HG03095 (cell line): ENCODE data around the gene CAMTA1.

Experiments used
- ATAC-seq: cut with Tn5 transposase; IDR thresholded peaks from one replicate; pipeline ENCODE4 v1.9.1; 2021; ENCODE audit warnings: moderate library complexity; ENCODE audit not compliant: unreplicated experiment

CAMTA1 gene

GRCh38 chr1:7174980-7175906 lies 390.0 kb downstream of the CAMTA1 start:
- no peak for ATAC-seq

DNA sequence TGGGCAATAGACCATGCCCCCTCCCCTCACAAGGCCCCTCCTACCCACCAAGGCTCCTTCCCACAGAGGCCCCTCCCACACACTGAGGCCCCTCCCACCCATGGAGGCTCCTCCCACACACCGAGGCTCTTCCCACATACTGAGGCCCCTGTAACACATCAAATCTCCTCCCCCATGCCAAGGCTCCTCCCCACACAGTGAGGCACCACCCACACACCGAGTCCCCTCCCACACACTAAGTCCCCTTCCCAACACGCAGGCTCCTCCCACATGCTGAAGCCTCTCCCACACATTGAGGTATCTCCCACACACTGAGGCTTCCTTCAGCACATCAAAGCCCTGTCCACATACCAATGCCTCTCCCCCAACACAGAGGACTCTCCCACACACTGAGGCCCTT lies 391.8 kb downstream of the CAMTA1 start:
- no peak for ATAC-seq

DNA sequence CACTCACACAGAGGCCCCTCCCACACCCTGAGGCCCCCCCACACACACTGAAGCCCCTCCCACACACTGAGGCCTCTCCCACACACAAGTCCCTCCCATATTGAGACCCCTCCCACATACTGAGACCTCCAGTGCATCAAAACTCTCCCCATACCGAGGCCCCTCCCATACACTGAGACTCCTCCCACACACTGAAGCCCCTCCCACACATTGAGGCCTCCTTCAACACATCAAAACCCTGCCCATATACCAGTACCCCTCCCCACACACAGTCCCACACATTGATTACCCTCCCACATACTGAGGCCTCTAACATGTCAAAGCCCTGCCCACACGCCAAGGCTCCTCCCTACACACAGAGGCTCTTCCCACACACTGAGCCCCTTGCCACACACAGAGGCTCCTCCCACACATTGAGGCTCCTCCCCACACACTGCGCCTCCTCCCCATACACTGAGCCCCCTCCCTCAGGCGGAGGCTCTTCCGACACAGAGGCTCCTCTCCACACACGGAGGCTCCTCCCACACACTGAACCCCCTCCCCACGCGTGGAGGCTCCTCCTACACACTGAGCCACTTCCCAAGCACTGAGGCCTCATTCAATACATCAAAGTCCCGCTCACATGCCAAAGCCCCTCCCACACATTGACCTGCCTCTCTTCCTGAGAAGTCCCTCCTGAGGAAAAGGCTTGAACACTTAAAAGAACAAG lies 392.3 kb downstream of the CAMTA1 start:
- ATAC-seq: no peak

GRCh38 chr1:7178336-7178735 lies 393.1 kb downstream of the CAMTA1 start:
- no peak for ATAC-seq

DNA sequence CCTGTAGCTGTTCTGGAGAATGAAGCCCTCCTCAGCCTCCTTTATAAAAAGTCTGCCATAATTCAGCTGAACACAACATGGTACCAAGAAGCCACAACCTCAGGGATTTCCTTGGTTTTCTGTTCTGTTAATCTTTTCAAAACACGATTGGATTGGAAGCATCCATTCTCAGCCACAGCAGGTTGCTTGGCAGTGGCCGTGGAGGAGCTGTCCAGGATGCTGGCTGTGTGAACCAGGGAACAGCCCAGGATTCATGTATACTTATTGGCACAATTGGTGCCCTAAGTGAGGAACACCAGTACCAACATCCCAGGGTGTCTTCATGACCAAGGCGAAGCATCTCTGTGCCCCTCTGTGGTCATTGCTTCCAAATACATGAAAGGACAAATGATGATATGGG lies 393.5 kb downstream of the CAMTA1 start:
- ATAC-seq: no peak

- no peak for ATAC-seq
Measured at GRCh38 chr1:7185721-7186120, 400.5 kb downstream of the CAMTA1 start.

DNA sequence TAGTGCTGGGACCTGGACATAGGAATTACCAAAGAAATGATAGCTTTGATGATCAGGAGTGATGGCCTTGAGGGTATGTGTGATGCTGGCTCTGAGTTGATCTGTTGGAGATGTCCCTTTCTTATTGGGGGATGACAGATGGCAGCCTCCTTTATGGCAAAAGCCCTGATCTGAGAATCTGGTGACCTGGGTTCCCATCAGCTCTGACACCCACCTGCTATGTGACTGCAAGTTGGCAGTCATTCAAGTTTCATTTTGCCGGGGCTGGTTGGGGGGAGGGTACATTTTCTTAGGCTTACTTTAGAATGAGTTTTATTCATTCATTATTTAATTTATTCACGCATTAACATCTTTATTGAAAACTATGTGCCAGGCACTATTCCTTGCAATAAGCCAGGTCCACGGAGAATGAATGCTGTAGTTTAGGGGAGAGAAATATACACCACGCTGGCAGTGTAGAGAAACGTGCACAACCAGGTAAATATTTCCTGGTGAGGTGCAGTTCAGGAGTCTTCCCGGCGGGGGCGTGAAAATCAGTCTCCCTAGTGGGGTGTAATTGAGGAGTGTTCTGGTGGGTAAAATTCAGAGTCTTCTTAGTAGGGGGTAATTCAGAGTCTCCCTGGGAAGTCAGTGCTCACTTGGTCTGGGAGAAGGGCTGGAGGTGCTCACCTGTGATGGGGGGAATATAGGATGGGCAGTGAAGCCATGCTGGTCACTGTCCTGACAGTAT lies 401.3 kb downstream of the CAMTA1 start:
- no peak for ATAC-seq

DNA sequence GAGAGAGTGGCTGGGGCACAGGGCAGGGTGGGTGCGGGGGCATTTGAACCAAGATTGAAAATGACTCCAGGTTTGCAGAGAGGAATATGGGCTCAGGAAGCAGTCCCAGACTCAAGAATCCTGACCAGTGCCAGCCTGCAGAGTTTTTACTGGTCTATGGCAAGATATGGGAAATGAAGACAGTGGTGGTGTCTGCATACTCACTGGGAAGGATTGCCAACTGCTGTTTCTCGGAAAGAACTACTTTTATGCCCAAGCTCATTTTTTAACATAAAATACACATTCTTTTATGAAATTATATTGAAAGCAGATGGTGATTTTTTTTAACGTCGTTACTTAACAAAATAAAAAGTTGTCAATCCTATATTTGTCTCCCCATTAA lies 401.8 kb downstream of the CAMTA1 start:
- no peak for ATAC-seq

GRCh38 chr1:7190261-7190660 lies 405.0 kb downstream of the CAMTA1 start:
- no peak for ATAC-seq

DNA sequence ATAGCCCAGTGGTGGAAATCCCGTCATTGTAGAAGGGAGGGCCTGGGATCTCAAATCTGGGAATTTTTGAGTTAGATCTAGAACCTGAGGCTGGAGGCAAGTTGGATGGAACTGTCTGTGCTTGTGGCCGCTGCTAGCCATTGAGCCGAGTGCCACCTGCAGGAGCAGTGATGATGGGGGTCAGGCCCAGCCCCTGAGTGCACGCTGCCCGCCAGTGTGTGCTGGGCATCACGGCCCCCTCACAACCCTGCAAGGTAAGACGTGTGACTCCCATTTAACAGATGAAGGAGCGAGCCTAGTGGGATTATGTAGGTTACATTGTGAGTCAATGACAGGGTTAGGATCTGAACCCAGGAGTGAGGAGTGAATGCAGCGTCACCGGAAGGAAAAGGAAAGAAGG lies 407.2 kb downstream of the CAMTA1 start:
- no peak for ATAC-seq

DNA sequence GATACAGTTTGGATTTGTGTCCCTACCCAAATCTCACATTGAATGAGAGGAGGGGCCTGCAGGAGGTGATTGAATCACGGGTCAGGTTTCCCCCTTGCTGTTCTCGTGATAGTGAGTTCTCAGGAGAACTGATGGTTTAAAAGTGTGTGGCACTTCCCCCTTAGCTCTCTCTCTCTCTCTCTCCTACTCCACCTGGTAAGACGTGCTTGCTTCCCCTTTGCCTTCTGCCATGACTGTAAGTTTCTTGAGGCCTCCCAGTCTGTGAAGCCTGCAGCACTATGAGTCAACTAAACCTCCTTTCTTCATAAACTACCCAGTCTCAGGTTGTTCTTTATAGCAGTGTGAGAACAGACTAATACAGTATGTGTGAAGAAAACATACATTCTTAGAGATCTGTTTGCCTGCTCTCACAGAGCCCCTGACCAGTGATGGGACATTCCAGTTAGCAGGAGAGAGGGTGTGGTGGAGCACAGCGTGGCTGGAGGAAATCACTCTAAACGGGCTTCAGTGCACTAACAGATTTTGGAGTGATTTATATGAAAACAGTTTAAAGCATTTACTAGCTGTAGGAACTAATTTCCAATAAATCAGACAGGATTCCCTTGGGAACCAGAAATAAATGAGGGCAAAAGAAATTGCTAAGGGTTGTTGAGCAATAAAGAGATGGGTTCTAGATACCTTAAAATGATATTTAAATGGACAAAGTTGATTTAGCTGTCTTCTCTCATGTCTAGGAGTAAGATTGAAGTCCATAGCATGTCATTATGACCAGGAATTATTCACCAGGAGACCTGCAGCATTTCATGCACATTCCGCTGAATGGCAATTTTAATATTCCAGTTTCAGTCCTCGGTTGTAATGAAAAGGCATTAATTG lies 411.0 kb downstream of the CAMTA1 start:
- no peak for ATAC-seq

GRCh38 chr1:7198664-7199063 lies 413.4 kb downstream of the CAMTA1 start:
- ATAC-seq: no peak

DNA sequence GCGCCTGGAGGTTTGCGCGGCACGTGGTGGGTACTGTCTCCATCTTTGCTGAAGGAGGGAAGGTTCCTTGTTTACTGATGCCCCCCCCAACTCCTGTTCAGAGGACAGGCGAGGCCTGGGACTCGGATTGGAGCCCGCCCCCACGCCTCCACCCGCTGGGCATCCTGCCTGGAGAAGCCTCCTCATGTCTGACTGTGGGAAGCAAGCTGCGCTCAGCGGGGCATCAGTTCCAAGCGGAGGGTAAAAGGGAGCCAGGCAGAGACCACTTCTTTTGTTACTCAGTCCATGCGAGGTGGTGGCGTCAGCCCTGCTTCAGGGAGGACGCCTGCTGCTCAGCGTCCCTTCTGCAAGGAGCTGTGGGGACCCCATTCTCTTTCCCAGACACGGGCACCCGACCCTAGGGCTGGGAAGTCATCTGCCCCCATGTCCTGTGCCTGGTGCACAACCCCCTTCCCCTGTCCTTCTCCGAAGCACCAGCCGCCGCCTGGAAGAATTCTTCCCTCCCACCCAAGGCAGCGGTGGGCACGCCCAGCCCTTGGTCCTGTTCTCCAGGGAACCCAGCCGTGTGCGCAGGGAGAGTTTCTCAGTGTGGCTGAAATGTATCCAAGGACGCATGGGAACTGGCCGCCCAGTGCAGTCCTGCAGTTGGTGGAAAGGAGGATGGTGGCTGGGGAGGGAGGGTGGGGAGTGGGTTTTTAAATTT lies 414.0 kb downstream of the CAMTA1 start:
- no peak for ATAC-seq

GRCh38 chr1:7207875-7208646 lies 422.8 kb downstream of the CAMTA1 start:
- ATAC-seq: no peak

DNA sequence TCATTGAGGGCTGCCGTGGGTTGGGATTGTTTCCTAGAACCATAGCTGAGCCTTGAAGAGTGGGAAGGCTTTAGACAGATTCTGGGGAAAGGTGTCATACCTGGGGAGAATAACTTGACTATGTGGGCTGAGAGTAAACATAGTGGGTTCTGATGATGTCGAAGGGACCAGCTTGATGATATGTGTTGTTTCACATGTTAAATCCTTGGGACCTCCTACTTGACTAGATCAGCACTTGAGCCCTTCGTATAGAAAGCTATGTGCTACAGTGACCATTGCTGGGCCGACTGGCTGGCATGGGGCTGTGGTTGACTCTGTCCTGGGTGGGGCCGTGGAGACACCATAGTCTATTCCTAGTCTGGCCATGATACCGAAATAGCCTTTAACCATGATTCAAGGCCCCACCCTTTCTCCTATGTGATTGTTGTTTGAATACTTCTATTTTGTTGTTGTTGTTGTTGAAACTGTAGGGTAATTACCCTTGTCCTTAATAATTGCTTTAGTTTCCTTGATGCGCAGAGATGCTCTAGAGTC lies 423.5 kb downstream of the CAMTA1 start:
- ATAC-seq: no peak

DNA sequence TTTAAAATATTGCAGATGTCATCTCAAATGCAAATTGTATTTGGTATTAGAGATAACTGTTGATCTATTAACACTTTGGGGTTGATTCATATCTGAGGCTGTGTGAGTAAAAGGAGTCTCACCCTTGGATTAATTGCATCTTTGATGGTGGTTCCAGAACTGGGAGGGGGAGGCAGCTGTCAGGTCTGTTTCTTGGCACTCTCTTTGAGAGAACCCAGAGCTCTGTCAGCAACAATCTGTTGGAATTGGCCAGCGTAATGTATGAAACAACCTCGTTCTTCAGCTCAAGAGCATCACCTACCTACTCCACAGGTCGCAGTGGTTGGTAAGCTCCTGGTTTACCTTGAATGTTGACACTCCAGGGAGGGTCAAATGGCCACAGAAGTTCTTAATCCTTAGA lies 424.1 kb downstream of the CAMTA1 start:
- ATAC-seq: no peak

DNA sequence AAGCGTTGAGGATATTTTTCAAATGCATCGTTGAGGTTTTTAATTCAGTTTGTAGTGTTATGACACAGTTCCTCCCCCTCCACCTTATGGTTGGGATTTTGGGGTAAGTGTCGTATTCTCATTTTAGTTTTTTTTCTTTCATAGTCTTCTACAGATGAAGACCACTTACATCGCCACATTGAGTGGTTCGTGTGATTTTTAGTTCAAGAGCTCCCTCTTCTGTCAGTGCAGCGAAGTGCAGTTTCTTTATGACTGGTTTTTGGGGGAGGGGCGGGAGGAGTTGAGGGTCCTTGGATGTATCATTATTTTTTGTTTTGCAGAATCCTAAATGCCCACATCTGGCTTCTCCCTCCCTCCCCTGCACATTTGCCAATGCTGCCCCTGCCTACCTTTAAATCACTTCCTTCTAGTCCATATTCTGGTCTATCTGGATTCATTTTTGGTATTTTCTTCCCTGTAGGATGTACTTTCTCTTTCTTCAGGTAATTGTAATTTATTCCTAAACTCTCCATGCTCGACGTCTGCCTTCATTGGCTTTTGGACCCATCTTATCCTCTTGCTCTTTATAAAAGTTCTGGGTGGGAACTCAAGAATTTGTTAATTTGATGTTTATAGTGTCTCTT lies 433.1 kb downstream of the CAMTA1 start:
- no peak for ATAC-seq

DNA sequence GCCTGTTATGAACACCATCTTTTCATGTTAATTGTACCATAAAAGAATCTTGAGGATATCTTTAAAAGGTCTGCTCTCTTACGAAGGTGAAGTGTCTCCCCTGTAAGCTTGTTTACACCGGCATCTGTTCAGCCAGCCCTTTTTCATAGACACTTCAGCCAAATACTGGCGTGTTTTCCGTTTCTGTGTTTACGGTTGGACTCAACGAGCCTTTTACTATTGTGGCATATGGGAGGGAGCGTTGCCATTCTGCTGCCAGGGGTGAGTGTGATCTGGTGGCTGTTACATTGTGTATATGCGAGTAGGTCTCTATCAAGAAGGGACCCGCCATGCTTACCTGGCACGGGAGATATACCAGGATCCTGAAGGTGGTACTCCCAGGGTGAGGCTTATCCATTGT lies 433.8 kb downstream of the CAMTA1 start:
- no peak for ATAC-seq

DNA sequence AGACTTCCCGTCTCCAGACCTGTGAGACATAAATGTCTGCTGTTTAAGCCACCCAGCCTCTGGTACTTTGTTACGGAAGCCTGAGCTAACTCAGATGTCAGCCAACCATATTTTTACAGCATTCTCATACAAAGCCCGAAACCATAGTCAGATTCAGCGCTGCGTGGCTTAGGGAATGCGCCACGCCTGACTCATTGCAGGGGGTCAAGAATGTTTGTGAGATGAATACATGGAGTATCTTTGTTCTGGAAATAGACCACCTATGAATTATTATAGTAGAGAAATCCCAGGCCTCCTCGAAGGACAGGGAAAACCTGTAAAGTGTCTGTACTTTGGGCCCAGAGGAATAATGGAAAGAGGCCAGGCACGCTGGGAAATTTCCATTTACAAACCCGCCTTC lies 434.8 kb downstream of the CAMTA1 start:
- ATAC-seq: no peak
